Measurements from ENCODE around the gene TTC6. TPM values are rescaled to one million over a fixed set of nuclear protein-coding genes. Genes with fewer than 3 reads are reported as not detected.

The TTC6 gene
- total RNA-seq, 1 experiment from 2014 or later, result 5.2 TPM

- Histone ChIP-seq H4K20me1 (ENCODE audit: insufficient read depth) (no peaks in the 10 kb centered on the region), H3K27me3 (ENCODE audit: insufficient read depth, low read depth) (no peaks in the 10 kb centered on the region), H3K9me3 (ENCODE audit: insufficient read depth, low read depth) (no peaks in the 10 kb centered on the region), H3K4me1 (replicated peaks; ENCODE audit: insufficient read depth) (peaks cover 19% of the 10 kb centered on the region), H3K36me3 (ENCODE audit: low read depth) (peaks cover 21% of the 10 kb centered on the region; the same call in 1 of the 2 replicates), H3K4me2 (peak overlapping the region; percentile 96), H3K9me2 (ENCODE audit: insufficient read depth) (no peaks in the 10 kb centered on the region), H3K4me3 (peak overlapping the region; percentile 94), H3K79me2 (ENCODE audit: low read depth) (peaks cover 76% of the 10 kb centered on the region), H3F3A (ENCODE audit: insufficient read depth, low read depth) (peaks cover 10% of the 10 kb centered on the region; the same call in 1 of the 2 replicates), H2AFZ (peak overlapping the region; percentile 70; the same call in 1 of the 2 replicates), H3K27ac (peak overlapping the region; percentile 99)
- BruUV-seq (replicated peaks), result no TSS peak
- intact Hi-C loops (cut with micrococcal nuclease; ENCODE audit: unreplicated experiment), result no loop called here
- DNase-seq, result no peak
- ChIA-PET CTCF (no interaction called here), POLR2A (ENCODE audit: unreplicated experiment) (interaction anchor here (0.5 kb wide), 1 partner anchor 60 kb away, joined by 3 read pairs; no protein-coding TSS in a partner anchor)
- TF ChIP-seq, protein P1, sequence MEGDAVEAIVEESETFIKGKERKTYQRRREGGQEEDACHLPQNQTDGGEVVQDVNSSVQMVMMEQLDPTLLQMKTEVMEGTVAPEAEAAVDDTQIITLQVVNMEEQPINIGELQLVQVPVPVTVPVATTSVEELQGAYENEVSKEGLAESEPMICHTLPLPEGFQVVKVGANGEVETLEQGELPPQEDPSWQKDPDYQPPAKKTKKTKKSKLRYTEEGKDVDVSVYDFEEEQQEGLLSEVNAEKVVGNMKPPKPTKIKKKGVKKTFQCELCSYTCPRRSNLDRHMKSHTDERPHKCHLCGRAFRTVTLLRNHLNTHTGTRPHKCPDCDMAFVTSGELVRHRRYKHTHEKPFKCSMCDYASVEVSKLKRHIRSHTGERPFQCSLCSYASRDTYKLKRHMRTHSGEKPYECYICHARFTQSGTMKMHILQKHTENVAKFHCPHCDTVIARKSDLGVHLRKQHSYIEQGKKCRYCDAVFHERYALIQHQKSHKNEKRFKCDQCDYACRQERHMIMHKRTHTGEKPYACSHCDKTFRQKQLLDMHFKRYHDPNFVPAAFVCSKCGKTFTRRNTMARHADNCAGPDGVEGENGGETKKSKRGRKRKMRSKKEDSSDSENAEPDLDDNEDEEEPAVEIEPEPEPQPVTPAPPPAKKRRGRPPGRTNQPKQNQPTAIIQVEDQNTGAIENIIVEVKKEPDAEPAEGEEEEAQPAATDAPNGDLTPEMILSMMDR (conservative IDR thresholded peaks at IDR 0.05), result no peak
- TF ChIP-seq EZH2 (IDR thresholded peaks at IDR 0.05; ENCODE audit: low read depth), result no peak
These were observed 7.4 kb upstream of the TTC6 start for GRCh38 chr14:37587881-37588666.

- POLR2A ChIA-PET (ENCODE audit: unreplicated experiment), result interaction anchor here (0.5 to 0.6 kb wide), 2 partner anchors 60 to 160 kb away, joined by 3 to 21 read pairs; no protein-coding TSS in a partner anchor
These were observed 6.8 kb upstream of the TTC6 start for GRCh38 chr14:37588667-37588955.

GRCh38 chr14:37588956-37589714 lies 6.3 kb upstream of the TTC6 start:
- no peak for DNase-seq
- no peaks in the 10 kb centered on the region for H3K9me2 ChIP-seq (ENCODE audit: insufficient read depth)
- H3K79me2 ChIP-seq (ENCODE audit: low read depth), result peaks cover 87% of the 10 kb centered on the region
- peaks cover 19% of the 10 kb centered on the region; the same call in 1 of the 2 replicates for H3F3A ChIP-seq (ENCODE audit: insufficient read depth, low read depth)
- peaks cover 19% of the 10 kb centered on the region for H3K4me1 ChIP-seq (replicated peaks; ENCODE audit: insufficient read depth)
- TF ChIP-seq, protein P1 (conservative IDR thresholded peaks at IDR 0.05), result no peak
- no peak for TF ChIP-seq EZH2 (IDR thresholded peaks at IDR 0.05; ENCODE audit: low read depth)
- H3K27me3 ChIP-seq (ENCODE audit: insufficient read depth, low read depth), result no peaks in the 10 kb centered on the region
- no TSS peak for BruUV-seq (replicated peaks)
- no peak overlapping the region for H2AFZ ChIP-seq
- ChIA-PET POLR2A (ENCODE audit: unreplicated experiment) (interaction anchor here (0.5 to 0.7 kb wide), 3 partner anchors 23 to 160 kb away, joined by 3 to 23 read pairs (median 21); no protein-coding TSS in a partner anchor), CTCF (no interaction called here)
- H3K36me3 ChIP-seq (ENCODE audit: low read depth), result peaks cover 21% of the 10 kb centered on the region; the same call in 1 of the 2 replicates
- H4K20me1 ChIP-seq (ENCODE audit: insufficient read depth), result no peaks in the 10 kb centered on the region
- intact Hi-C loops (cut with micrococcal nuclease; ENCODE audit: unreplicated experiment), result loop anchor here (1.0 kb wide), 1 partner anchor 167 kb away; no protein-coding TSS in a partner anchor
- H3K4me3 ChIP-seq, result peak overlapping the region; percentile 94
- no peaks in the 10 kb centered on the region for H3K9me3 ChIP-seq (ENCODE audit: insufficient read depth, low read depth)
- peak overlapping the region; percentile 96 for H3K4me2 ChIP-seq
- H3K27ac ChIP-seq, result peak overlapping the region; percentile 99

More at GRCh38 chr14:37588667-37588955, 6.8 kb upstream of the TTC6 start:
- Histone ChIP-seq H4K20me1 (ENCODE audit: insufficient read depth) (no peaks in the 10 kb centered on the region), H3K36me3 (ENCODE audit: low read depth) (peaks cover 21% of the 10 kb centered on the region; the same call in 1 of the 2 replicates), H3F3A (ENCODE audit: insufficient read depth, low read depth) (peaks cover 14% of the 10 kb centered on the region; the same call in 1 of the 2 replicates), H3K9me3 (ENCODE audit: insufficient read depth, low read depth) (no peaks in the 10 kb centered on the region), H3K4me3 (peak overlapping the region; percentile 94), H3K79me2 (ENCODE audit: low read depth) (peaks cover 82% of the 10 kb centered on the region), H2AFZ (no peak overlapping the region), H3K27me3 (ENCODE audit: insufficient read depth, low read depth) (no peaks in the 10 kb centered on the region), H3K9me2 (ENCODE audit: insufficient read depth) (no peaks in the 10 kb centered on the region), H3K27ac (peak overlapping the region; percentile 99), H3K4me1 (replicated peaks; ENCODE audit: insufficient read depth) (peaks cover 19% of the 10 kb centered on the region), H3K4me2 (peak overlapping the region; percentile 96)
- TF ChIP-seq, protein P1 (conservative IDR thresholded peaks at IDR 0.05), result no peak
- no peak for TF ChIP-seq EZH2 (IDR thresholded peaks at IDR 0.05; ENCODE audit: low read depth)
- BruUV-seq (replicated peaks), result no TSS peak
- intact Hi-C loops (cut with micrococcal nuclease; ENCODE audit: unreplicated experiment), result no loop called here
- CTCF ChIA-PET, result no interaction called here
- DNase-seq, result peak in 1 of 2 experiments; percentile 64

All from PC-9 (cell line).